Fibroblast of lung (primary cell): ENCODE measurements around the gene ZNF263.
"Not testable (repeated sequence)": the region's sequence is repeated elsewhere in the genome, so short reads cannot be mapped to it uniquely, and the experiment has no call there.

Source experiments
- EZH2 ChIP-seq: IDR thresholded peaks from 2 replicates; pipeline ENCODE4 v1.5.1; 2012; ENCODE audit warnings: low read length, control low read depth, mild to moderate bottlenecking; ENCODE audit errors: missing control alignments
- TF ChIP-seq, protein P1 (sequence below), 2 donors: IDR thresholded peaks in 1 of 2; conservative IDR thresholded peaks in 1 of 2; 1 replicate in 1 of 2; 2 replicates in 1 of 2; pipeline ENCODE4 v1.5.1; 2011 to 2012; ENCODE audit warnings: low read length in 2 of 2, control low read depth in 1 of 2, inconsistent platforms in 1 of 2, low read depth in 1 of 2, mild to moderate bottlenecking in 1 of 2

DNA sequence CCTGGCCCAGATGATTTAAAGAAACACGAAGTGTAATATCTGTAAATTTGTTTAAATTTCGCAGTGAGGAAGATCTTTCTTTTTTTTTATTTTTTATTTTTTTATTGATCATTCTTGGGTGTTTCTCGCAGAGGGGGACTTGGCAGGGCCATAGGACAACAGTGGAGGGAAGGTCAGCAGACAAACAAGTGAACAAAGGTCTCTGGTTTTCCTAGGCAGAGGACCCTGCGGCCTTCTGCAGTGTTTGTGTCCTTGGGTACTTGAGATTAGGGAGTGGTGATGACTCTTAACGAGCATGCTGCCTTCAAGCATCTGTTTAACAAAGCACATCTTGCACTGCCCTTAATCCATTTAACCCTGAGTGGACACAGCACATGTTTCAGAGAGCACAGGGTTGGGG is 12.6 kb upstream of the ZNF263 start:
- TF ChIP-seq, protein P1, sequence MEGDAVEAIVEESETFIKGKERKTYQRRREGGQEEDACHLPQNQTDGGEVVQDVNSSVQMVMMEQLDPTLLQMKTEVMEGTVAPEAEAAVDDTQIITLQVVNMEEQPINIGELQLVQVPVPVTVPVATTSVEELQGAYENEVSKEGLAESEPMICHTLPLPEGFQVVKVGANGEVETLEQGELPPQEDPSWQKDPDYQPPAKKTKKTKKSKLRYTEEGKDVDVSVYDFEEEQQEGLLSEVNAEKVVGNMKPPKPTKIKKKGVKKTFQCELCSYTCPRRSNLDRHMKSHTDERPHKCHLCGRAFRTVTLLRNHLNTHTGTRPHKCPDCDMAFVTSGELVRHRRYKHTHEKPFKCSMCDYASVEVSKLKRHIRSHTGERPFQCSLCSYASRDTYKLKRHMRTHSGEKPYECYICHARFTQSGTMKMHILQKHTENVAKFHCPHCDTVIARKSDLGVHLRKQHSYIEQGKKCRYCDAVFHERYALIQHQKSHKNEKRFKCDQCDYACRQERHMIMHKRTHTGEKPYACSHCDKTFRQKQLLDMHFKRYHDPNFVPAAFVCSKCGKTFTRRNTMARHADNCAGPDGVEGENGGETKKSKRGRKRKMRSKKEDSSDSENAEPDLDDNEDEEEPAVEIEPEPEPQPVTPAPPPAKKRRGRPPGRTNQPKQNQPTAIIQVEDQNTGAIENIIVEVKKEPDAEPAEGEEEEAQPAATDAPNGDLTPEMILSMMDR (conservative IDR thresholded peaks at IDR 0.05 in 1 of 2, IDR thresholded peaks at IDR 0.05 in 1 of 2; ENCODE audit: low read depth in 1 of 2, low read length in 2 of 2): not testable (repeated sequence)
- TF ChIP-seq EZH2: not testable (repeated sequence)
